Adrenal gland (tissue), 12 donors: Measurements from ENCODE around the gene LAPTM5. TPM values are rescaled to one million over a fixed set of nuclear protein-coding genes. Genes with fewer than 3 reads are reported as not detected.

ENCODE experiments used
- DNase-seq, 7 donors: peaks; one replicate each; pipeline ENCODE4 v3.0.0-alpha.2; 2019 to 2020
- H3K27ac ChIP-seq, 5 donors: fragments of 200-600 bp; sonication (generic) in 4 of 5; 1 replicate in 3 of 5; 2 replicates in 2 of 5; pipeline versions ENCODE4 v1.5.1 to v1.8.0; 2016 to 2020; ENCODE audit warnings: mild to moderate bottlenecking in 1 of 5
- H3K27me3 ChIP-seq: fragments of 200-600 bp; 2 replicates; pipeline ENCODE4 v1.8.0; 2021
- H3K36me3 ChIP-seq, 2 donors: fragments of 200-600 bp; replicated peaks in 1 of 2; 1 replicate in 1 of 2; 2 replicates in 1 of 2; pipeline versions ENCODE4 v1.5.1 to v1.8.0; 2018 to 2022
- H3K4me1 ChIP-seq, 2 donors: fragments of 200-600 bp; replicated peaks in 1 of 2; 1 replicate in 1 of 2; 2 replicates in 1 of 2; pipeline versions ENCODE4 v1.5.1 to v1.8.0; 2018 to 2021
- H3K4me3 ChIP-seq, 4 donors: fragments of 200-600 bp; sonication (generic) in 3 of 4; one replicate each; pipeline ENCODE4 v1.5.1; 2016 to 2018
- H3K9me3 ChIP-seq, 3 donors: fragments of 200-600 bp; sonication (generic) in 1 of 3; replicated peaks in 1 of 3; 1 replicate in 2 of 3; 2 replicates in 1 of 3; pipeline versions ENCODE4 v1.5.1 to v1.8.0; 2016 to 2021
- POLR2A ChIP-seq, 2 donors: fragments of 450-650 bp; IDR thresholded peaks; one replicate each; pipeline ENCODE4 v1.6.1; 2017; ENCODE audit warnings: antibody characterized with exemption in 2 of 2, mild to moderate bottlenecking in 2 of 2, moderate library complexity in 1 of 2
- WGBS, 4 donors: extraction: QIAGEN DNeasy Blood & Tissue Kit in 2 of 4; methylation state at CpG; one replicate each; pipeline versions ENCODE4 v1.1.5 to v1.1.7; 2013 to 2017; 5-methylcytosine and 5-hydroxymethylcytosine counted together
- intact Hi-C, 2 donors: fragments of 100-400 bp; cut with DNase I; formaldehyde crosslinking; loops; one replicate each; pipeline versions ENCODE4 v1.14.1 to v1.15.0; 2022 to 2023
- polyA plus RNA-seq, 3 donors: library from polyadenylated mRNA; stranded (reverse); fragments of 200-250 nt in 2 of 3; fragments of 350-450 nt in 1 of 3; fragmentation: Illumina TruSeq in 1 of 3; extraction: RNeasy Lipid Tissue Mini Kit (QIAGEN cat#74804) in 1 of 3; gene quantifications; one replicate each; pipeline ENCODE4 v1.2.3, GENCODE V29; 2013 to 2014
- total RNA-seq, 9 donors: library from RNA; depleted of rRNA in 4 of 9; stranded (reverse); fragments of >200 nt in 4 of 9; fragments of 120-200 nt in 1 of 9; fragmentation: NEBNext Ultra II Directional in 1 of 9; extraction: Animal tissue kit (Norgen Biotek cat#: 25700) in 1 of 9; gene quantifications; one replicate each; pipeline versions ENCODE4 v1.1.0 to v1.2.4, GENCODE V29; 2013 to 2023
- TF ChIP-seq, protein P1 (sequence below), 6 experiments: fragments of 450-650 bp in 4 of 6; fragments of 200-600 bp in 2 of 6; sonication (generic) in 1 of 6; IDR thresholded peaks; 1 replicate in 5 of 6; 2 replicates in 1 of 6; pipeline versions ENCODE4 v1.5.1 to v1.8.0; 2016 to 2021; ENCODE audit warnings: antibody characterized with exemption in 6 of 6, mild to moderate bottlenecking in 2 of 6, moderate library complexity in 1 of 6
- donor health status: healthy with polysubstance abuse.
- donor health status: Bipolar disorder and iron deficiency.
- donor health status: DM: yes; HTN: yes; CAD: no.
- donor health status: DM: no; HTN: no; CAD: no.
- donor health status: DM: no; HTN: no; CAD: no.
- donor health status: DM: yes; HTN: yes; CAD: no.

Gene LAPTM5
- total and polyA plus RNA-seq, 12 donors, result 7.8 to 177 (median 109) TPM

GRCh38 chr1:30804822-30805221 lies 47.2 kb upstream of the LAPTM5 start:
- Histone ChIP-seq H3K36me3 (no peaks in the 10 kb centered on the region), H3K4me1 (peaks cover 22 to 47% of the 10 kb centered on the region in 2 donors), H3K9me3 (no peaks in the 10 kb centered on the region), H3K4me3 (no peak overlapping the region), H3K27ac (peak overlapping the region in 4 of 5 donors; percentile 7 to 89 (median 76)), H3K27me3 (no peaks in the 10 kb centered on the region)
- intact Hi-C loops, result loop anchor here in 1 of 2 donors (5.0 kb wide), 1 partner anchor 107 kb away; no protein-coding TSS in a partner anchor
- TF ChIP-seq POLR2A (IDR thresholded peaks at IDR 0.05), result no peak
- TF ChIP-seq, protein P1, sequence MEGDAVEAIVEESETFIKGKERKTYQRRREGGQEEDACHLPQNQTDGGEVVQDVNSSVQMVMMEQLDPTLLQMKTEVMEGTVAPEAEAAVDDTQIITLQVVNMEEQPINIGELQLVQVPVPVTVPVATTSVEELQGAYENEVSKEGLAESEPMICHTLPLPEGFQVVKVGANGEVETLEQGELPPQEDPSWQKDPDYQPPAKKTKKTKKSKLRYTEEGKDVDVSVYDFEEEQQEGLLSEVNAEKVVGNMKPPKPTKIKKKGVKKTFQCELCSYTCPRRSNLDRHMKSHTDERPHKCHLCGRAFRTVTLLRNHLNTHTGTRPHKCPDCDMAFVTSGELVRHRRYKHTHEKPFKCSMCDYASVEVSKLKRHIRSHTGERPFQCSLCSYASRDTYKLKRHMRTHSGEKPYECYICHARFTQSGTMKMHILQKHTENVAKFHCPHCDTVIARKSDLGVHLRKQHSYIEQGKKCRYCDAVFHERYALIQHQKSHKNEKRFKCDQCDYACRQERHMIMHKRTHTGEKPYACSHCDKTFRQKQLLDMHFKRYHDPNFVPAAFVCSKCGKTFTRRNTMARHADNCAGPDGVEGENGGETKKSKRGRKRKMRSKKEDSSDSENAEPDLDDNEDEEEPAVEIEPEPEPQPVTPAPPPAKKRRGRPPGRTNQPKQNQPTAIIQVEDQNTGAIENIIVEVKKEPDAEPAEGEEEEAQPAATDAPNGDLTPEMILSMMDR (IDR thresholded peaks at IDR 0.05), result no peak
- WGBS, 4 donors, result 58 to 82% (median 69%) methylated on average over 5 of the region's 5 CpGs
- DNase-seq, result peak in 1 of 7 donors; percentile 23

DNA sequence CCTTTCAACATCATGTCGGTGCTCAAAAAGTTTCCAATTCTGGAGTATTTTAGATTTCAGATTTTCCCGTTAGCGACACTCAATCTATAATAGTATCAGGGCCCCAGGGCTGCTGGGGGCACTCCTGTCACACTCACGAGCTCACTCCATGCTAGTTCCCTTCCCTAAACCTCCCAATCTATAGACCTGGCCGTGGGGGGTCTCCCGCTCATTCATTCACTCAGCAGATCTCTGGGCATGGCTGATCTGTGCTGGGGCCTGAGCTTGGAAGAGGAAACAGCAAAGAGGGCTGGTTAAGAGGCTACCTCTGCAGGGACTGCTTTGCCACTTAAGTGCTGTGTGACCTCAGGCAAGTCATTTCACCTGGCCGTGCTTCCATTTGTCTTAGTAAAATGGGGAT lies 46.8 kb upstream of the LAPTM5 start:
- H3K27ac ChIP-seq, result peak overlapping the region in 3 of 5 donors; percentile 70 to 89 (median 83)
- H3K36me3 ChIP-seq, result no peaks in the 10 kb centered on the region
- intact Hi-C loops, result loop anchor here in 1 of 2 donors (5.0 kb wide), 1 partner anchor 108 kb away; no protein-coding TSS in a partner anchor
- H3K4me3 ChIP-seq, result no peak overlapping the region
- H3K27me3 ChIP-seq, result no peaks in the 10 kb centered on the region
- peaks cover 25 to 47% of the 10 kb centered on the region in 2 donors for H3K4me1 ChIP-seq
- 87 to 95% (median 90%) methylated on average over 6 to 7 of the region's 7 CpGs for WGBS, 4 donors
- TF ChIP-seq, protein P1 (IDR thresholded peaks at IDR 0.05), result no peak
- TF ChIP-seq POLR2A (IDR thresholded peaks at IDR 0.05), result no peak
- H3K9me3 ChIP-seq, result no peaks in the 10 kb centered on the region
- peak in 1 of 7 donors; percentile 15 for DNase-seq

DNA sequence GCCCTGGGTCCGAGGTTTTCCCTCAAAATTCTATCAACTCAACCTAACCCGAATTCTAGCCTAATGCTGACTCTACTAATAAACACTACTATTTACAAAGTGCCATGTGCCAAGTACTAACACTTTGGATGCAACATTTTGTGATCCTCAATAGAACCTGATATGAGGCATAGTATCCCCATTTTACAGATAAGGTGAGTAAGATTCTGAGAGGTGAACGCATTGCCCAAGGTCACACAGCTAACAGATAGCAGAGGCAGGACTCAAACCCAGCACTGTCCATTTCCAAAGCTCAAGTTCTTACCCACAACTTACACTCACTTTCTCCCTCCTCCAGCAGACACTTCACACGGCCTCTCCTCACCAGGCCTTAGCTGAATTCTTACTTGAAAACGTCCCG lies 46.0 kb upstream of the LAPTM5 start:
- no peaks in the 10 kb centered on the region for H3K36me3 ChIP-seq
- H3K27ac ChIP-seq, result peak overlapping the region in 4 of 5 donors; percentile 5 to 89 (median 67)
- H3K4me3 ChIP-seq, result no peak overlapping the region
- intact Hi-C loops, result loop anchor here (2.0 to 5.0 kb wide), 2 partner anchors 107 to 109 kb away; no protein-coding TSS in a partner anchor
- H3K9me3 ChIP-seq, result no peaks in the 10 kb centered on the region
- no peaks in the 10 kb centered on the region for H3K27me3 ChIP-seq
- TF ChIP-seq, protein P1 (IDR thresholded peaks at IDR 0.05), result no peak
- no peak for TF ChIP-seq POLR2A (IDR thresholded peaks at IDR 0.05)
- H3K4me1 ChIP-seq, result peaks cover 33 to 49% of the 10 kb centered on the region in 2 donors
- 69 to 76% (median 72%) methylated on average over 6 of the region's 6 CpGs for WGBS, 4 donors
- DNase-seq, result no peak

GRCh38 chr1:30801771-30802198 lies 44.2 kb upstream of the LAPTM5 start:
- no peaks in the 10 kb centered on the region for H3K36me3 ChIP-seq
- H3K4me3 ChIP-seq, result no peak overlapping the region
- peak; percentile 74 to 93 (median 87) for DNase-seq
- no peaks in the 10 kb centered on the region for H3K9me3 ChIP-seq
- TF ChIP-seq POLR2A (IDR thresholded peaks at IDR 0.05), result peak in 1 of 2 donors; percentile 14
- TF ChIP-seq, protein P1 (IDR thresholded peaks at IDR 0.05), result peak; percentile 90 to 98 (median 96)
- intact Hi-C loops, result loop anchor here (2.0 to 5.0 kb wide), 2 partner anchors 109 to 111 kb away; no protein-coding TSS in a partner anchor
- H3K4me1 ChIP-seq, result peaks cover 36 to 49% of the 10 kb centered on the region in 2 donors
- peak overlapping the region in 3 of 5 donors; percentile 8 to 59 (median 16) for H3K27ac ChIP-seq
- no peaks in the 10 kb centered on the region for H3K27me3 ChIP-seq
- WGBS, 4 donors, result 0 to 4% (median 2%) methylated on average over 1 to 19 of the region's 19 CpGs
